OCI-LY7 (cell line): ENCODE results near the gene PABPN1L. TPM values are rescaled to one million over a fixed set of nuclear protein-coding genes. Genes with fewer than 3 reads are reported as not detected.

Experiments used
- BruUV-seq: library from RNA; stranded (reverse); fragments of 400-500 nt; replicated peaks from 2 replicates; lab custom pipeline; 2021; lab: Mats Ljungman, UMichigan
- CTCF ChIA-PET: fragments of 300-600 bp; sonication (Branson Sonifier 250); formaldehyde crosslinking; loops from one replicate; lab custom pipeline; 2022; ENCODE audit warnings: antibody characterized with exemption; ENCODE audit not compliant: unreplicated experiment; lab: Charles Lee
- POLR2A ChIA-PET: fragments of 300-600 bp; sonication (Branson Sonifier 250); formaldehyde crosslinking; loops from one replicate; lab custom pipeline; 2022; ENCODE audit warnings: antibody characterized with exemption; lab: Charles Lee
- DNase-seq: peaks from one replicate; pipeline ENCODE4 v3.0.0-alpha.2; 2015; ENCODE audit warnings: low spot score
- H2AFZ ChIP-seq: fragments of 200-600 bp; sonication (generic), shearing (Covaris generic); 2 replicates; pipeline ENCODE4 v1.6.1; 2014; ENCODE audit warnings: mild to moderate bottlenecking, antibody characterized with exemption, low read length, moderate library complexity
- H3K27ac ChIP-seq: fragments of 200-600 bp; sonication (generic); 2 replicates; pipeline ENCODE4 v1.5.1; 2014; ENCODE audit warnings: mixed run types, low read depth, mild to moderate bottlenecking, moderate library complexity, low read length, inconsistent platforms; ENCODE audit not compliant: poor library complexity, severe bottlenecking
- H3K36me3 ChIP-seq: fragments of 200-600 bp; sonication (generic); 2 replicates; pipeline ENCODE4 v1.6.1; 2014; ENCODE audit warnings: mild to moderate bottlenecking, antibody characterized with exemption, low read length, moderate library complexity, mixed read lengths; ENCODE audit not compliant: insufficient read depth
- H3K4me1 ChIP-seq: fragments of 200-600 bp; sonication (generic); 2 replicates; pipeline ENCODE4 v1.5.1; 2014; ENCODE audit warnings: mild to moderate bottlenecking, low read length; ENCODE audit not compliant: insufficient read depth, poor library complexity, severe bottlenecking
- H3K4me2 ChIP-seq: fragments of 200-600 bp; sonication (generic); 2 replicates; pipeline ENCODE4 v1.6.1; 2014; ENCODE audit warnings: mild to moderate bottlenecking, low read length
- H3K4me3 ChIP-seq: fragments of 200-600 bp; sonication (generic); 2 replicates; pipeline ENCODE4 v1.5.1; 2014; ENCODE audit warnings: mild to moderate bottlenecking, low read depth, low read length; ENCODE audit not compliant: poor library complexity, severe bottlenecking
- H3K79me2 ChIP-seq: fragments of 200-600 bp; sonication (generic); 2 replicates; pipeline ENCODE4 v1.6.1; 2016; ENCODE audit warnings: low read depth, mild to moderate bottlenecking, low read length, moderate library complexity, mixed read lengths; ENCODE audit not compliant: insufficient read depth
- H3K9me2 ChIP-seq: fragments of 200-600 bp; sonication (generic); 2 replicates; pipeline ENCODE4 v1.6.1; 2016; ENCODE audit warnings: mild to moderate bottlenecking, low read length, mixed read lengths; ENCODE audit not compliant: insufficient read depth
- H3K9me3 ChIP-seq: fragments of 200-600 bp; sonication (generic); 2 replicates; pipeline ENCODE4 v1.6.1; 2014; ENCODE audit warnings: mild to moderate bottlenecking, mixed run types, low read length, mixed read lengths
- H4K20me1 ChIP-seq: fragments of 200-600 bp; sonication (generic); 2 replicates; pipeline ENCODE4 v1.6.1; 2014; ENCODE audit warnings: mild to moderate bottlenecking, antibody characterized with exemption, low read length, moderate library complexity, mixed read lengths; ENCODE audit not compliant: insufficient read depth
- EZH2phosphoT487 ChIP-seq: fragments of 200-600 bp; sonication (generic); IDR thresholded peaks from 2 replicates; pipeline ENCODE4 v1.6.1; 2018; ENCODE audit warnings: low read depth, borderline replicate concordance, mild to moderate bottlenecking, mixed run types, antibody characterized with exemption, low read length, moderate library complexity, mixed read lengths
- intact Hi-C: fragments of 100-400 bp; cut with micrococcal nuclease; formaldehyde crosslinking; loops from one replicate; pipeline ENCODE4 v1.10.0; 2022; ENCODE audit not compliant: unreplicated experiment
- total RNA-seq, 2 experiments: library from RNA; depleted of rRNA in 1 of 2; stranded (reverse); fragments of >200 nt in 1 of 2; shearing (Covaris generic) in 1 of 2; gene quantifications; 2 replicates each; pipeline ENCODE4 v1.2.3, GENCODE V29; 2014 to 2022
- TF ChIP-seq, protein P1 (sequence below): fragments of 200-600 bp; sonication (generic); conservative IDR thresholded peaks from 2 replicates; pipeline ENCODE4 v1.5.1; 2014; ENCODE audit warnings: mild to moderate bottlenecking, antibody characterized with exemption, low read length, moderate library complexity, mixed read lengths

The PABPN1L gene
- total RNA-seq, 2 experiments from 2014 or later = 0.38 TPM; not detected in 1

GRCh38 chr16:88840600-88841215, 25.8 kb downstream of the PABPN1L start:
- Histone ChIP-seq H2AFZ (no peak overlapping the region), H3K4me3 (no peak overlapping the region), H3K79me2 (no peaks in the 10 kb centered on the region), H3K36me3 (no peaks in the 10 kb centered on the region), H3K9me2 (no peaks in the 10 kb centered on the region), H3K4me2 (no peak overlapping the region), H3K9me3 (no peaks in the 10 kb centered on the region), H3K27ac (no peak overlapping the region), H3K4me1 (no peaks in the 10 kb centered on the region), H4K20me1 (no peaks in the 10 kb centered on the region)
- BruUV-seq = no TSS peak
- intact Hi-C loops = no loop called here
- ChIA-PET CTCF (no interaction called here), POLR2A (no interaction called here)
- no peak for TF ChIP-seq EZH2phosphoT487
- TF ChIP-seq, protein P1, sequence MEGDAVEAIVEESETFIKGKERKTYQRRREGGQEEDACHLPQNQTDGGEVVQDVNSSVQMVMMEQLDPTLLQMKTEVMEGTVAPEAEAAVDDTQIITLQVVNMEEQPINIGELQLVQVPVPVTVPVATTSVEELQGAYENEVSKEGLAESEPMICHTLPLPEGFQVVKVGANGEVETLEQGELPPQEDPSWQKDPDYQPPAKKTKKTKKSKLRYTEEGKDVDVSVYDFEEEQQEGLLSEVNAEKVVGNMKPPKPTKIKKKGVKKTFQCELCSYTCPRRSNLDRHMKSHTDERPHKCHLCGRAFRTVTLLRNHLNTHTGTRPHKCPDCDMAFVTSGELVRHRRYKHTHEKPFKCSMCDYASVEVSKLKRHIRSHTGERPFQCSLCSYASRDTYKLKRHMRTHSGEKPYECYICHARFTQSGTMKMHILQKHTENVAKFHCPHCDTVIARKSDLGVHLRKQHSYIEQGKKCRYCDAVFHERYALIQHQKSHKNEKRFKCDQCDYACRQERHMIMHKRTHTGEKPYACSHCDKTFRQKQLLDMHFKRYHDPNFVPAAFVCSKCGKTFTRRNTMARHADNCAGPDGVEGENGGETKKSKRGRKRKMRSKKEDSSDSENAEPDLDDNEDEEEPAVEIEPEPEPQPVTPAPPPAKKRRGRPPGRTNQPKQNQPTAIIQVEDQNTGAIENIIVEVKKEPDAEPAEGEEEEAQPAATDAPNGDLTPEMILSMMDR = no peak
- no peak for DNase-seq

GRCh38 chr16:88839745-88840599, 26.5 kb downstream of the PABPN1L start:
- no peak overlapping the region for H3K27ac ChIP-seq
- H3K9me2 ChIP-seq = no peaks in the 10 kb centered on the region
- BruUV-seq = no TSS peak
- intact Hi-C loops = no loop called here
- TF ChIP-seq EZH2phosphoT487 = no peak
- TF ChIP-seq, protein P1 = no peak
- no peaks in the 10 kb centered on the region for H3K79me2 ChIP-seq
- H4K20me1 ChIP-seq = no peaks in the 10 kb centered on the region
- no peaks in the 10 kb centered on the region for H3K36me3 ChIP-seq
- POLR2A ChIA-PET = no interaction called here
- no peaks in the 10 kb centered on the region for H3K9me3 ChIP-seq
- H2AFZ ChIP-seq = no peak overlapping the region
- H3K4me1 ChIP-seq = no peaks in the 10 kb centered on the region
- no peak for DNase-seq
- H3K4me3 ChIP-seq = no peak overlapping the region
- H3K4me2 ChIP-seq = no peak overlapping the region
- CTCF ChIA-PET = no interaction called here
